Measurements from ENCODE around the gene OR6P1.

DNA sequence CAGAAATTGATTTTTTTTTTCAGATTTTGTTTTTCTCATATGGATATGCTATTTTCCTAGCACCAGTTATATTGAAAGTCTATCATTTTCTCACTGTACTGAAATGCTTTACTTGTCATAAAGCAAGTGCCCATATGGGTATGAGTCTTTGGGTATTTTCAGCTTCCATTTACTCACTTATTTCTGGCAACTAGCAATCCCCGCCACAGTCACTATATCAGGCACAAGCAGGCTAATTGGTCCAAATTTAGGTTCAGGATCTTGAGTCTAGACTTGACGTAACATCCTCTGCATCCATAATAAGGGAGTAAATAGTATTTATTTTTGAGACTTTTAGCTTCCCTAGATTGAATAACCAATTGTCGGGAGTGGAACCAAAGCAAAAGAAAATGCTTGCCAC lies 7.2 kb upstream of the OR6P1 start:
- TF ChIP-seq RFX5 (IDR thresholded peaks at IDR 0.05) (no peak), CBX8 (IDR thresholded peaks at IDR 0.05) (no peak), SMC3 (IDR thresholded peaks at IDR 0.05) (no peak), PHF8 (IDR thresholded peaks at IDR 0.05; ENCODE audit: borderline replicate concordance, low read depth) (no peak), CHD2 (IDR thresholded peaks at IDR 0.05; ENCODE audit: low read length, partially characterized antibody) (no peak), KDM1A (IDR thresholded peaks at IDR 0.05; ENCODE audit: low read depth) (no peak), POLR2A (IDR thresholded peaks at IDR 0.05; ENCODE audit: low read length) (no peak), EHMT2 (IDR thresholded peaks at IDR 0.05; ENCODE audit: low read depth) (no peak), RNF2 (IDR thresholded peaks at IDR 0.05; ENCODE audit: borderline replicate concordance, low read depth) (no peak), BHLHE40 (IDR thresholded peaks at IDR 0.05; ENCODE audit: low read depth, low read length) (no peak), ZFP36 (IDR thresholded peaks at IDR 0.05; ENCODE audit: borderline replicate concordance, partially characterized antibody) (no peak)
- TF ChIP-seq, protein P1, sequence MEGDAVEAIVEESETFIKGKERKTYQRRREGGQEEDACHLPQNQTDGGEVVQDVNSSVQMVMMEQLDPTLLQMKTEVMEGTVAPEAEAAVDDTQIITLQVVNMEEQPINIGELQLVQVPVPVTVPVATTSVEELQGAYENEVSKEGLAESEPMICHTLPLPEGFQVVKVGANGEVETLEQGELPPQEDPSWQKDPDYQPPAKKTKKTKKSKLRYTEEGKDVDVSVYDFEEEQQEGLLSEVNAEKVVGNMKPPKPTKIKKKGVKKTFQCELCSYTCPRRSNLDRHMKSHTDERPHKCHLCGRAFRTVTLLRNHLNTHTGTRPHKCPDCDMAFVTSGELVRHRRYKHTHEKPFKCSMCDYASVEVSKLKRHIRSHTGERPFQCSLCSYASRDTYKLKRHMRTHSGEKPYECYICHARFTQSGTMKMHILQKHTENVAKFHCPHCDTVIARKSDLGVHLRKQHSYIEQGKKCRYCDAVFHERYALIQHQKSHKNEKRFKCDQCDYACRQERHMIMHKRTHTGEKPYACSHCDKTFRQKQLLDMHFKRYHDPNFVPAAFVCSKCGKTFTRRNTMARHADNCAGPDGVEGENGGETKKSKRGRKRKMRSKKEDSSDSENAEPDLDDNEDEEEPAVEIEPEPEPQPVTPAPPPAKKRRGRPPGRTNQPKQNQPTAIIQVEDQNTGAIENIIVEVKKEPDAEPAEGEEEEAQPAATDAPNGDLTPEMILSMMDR (IDR thresholded peaks at IDR 0.05) = no peak
- TF ChIP-seq, protein P2, sequence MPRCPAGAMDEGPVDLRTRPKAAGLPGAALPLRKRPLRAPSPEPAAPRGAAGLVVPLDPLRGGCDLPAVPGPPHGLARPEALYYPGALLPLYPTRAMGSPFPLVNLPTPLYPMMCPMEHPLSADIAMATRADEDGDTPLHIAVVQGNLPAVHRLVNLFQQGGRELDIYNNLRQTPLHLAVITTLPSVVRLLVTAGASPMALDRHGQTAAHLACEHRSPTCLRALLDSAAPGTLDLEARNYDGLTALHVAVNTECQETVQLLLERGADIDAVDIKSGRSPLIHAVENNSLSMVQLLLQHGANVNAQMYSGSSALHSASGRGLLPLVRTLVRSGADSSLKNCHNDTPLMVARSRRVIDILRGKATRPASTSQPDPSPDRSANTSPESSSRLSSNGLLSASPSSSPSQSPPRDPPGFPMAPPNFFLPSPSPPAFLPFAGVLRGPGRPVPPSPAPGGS (IDR thresholded peaks at IDR 0.05) = no peak

All from A549 (cell line).